Inflammatory macrophage (primary cell): Measurements from ENCODE around the gene EPB41L4B.

Experiments used
- DNase-seq, 2 donors: peaks; one replicate each; pipeline ENCODE4 v3.0.0-alpha.2; 2020 to 2022

Gene EPB41L4B

GRCh38 chr9:109192732-109193361, 128.0 kb downstream of the EPB41L4B start:
- no peak for DNase-seq

- no peak for DNase-seq
These were observed 129.1 kb downstream of the EPB41L4B start for GRCh38 chr9:109191746-109192145.

- DNase-seq: no peak
These were observed 130.7 kb downstream of the EPB41L4B start for GRCh38 chr9:109190151-109190550.

- DNase-seq: no peak
These were observed 133.9 kb downstream of the EPB41L4B start for GRCh38 chr9:109186857-109187520.

- DNase-seq: peak in 1 of 2 donors; percentile 4
These were observed 137.7 kb downstream of the EPB41L4B start for GRCh38 chr9:109182940-109183798.

- DNase-seq: no peak
These were observed 138.3 kb downstream of the EPB41L4B start for GRCh38 chr9:109182550-109182939.

- DNase-seq: no peak
These were observed 139.6 kb downstream of the EPB41L4B start for GRCh38 chr9:109181284-109181683.

- no peak for DNase-seq
These were observed 140.9 kb downstream of the EPB41L4B start for GRCh38 chr9:109179801-109180523.

GRCh38 chr9:109176963-109177362, 143.9 kb downstream of the EPB41L4B start:
- DNase-seq: no peak

GRCh38 chr9:109176386-109176785, 144.5 kb downstream of the EPB41L4B start:
- DNase-seq: no peak

- DNase-seq: no peak
These were observed 147.9 kb downstream of the EPB41L4B start for GRCh38 chr9:109172935-109173334.

- no peak for DNase-seq
These were observed 148.9 kb downstream of the EPB41L4B start for GRCh38 chr9:109171926-109172325.

- DNase-seq: no peak
These were observed 152.7 kb downstream of the EPB41L4B start for GRCh38 chr9:109168170-109168569.

- no peak for DNase-seq
These were observed 153.1 kb downstream of the EPB41L4B start for GRCh38 chr9:109167716-109168115.

- no peak for DNase-seq
These were observed 153.9 kb downstream of the EPB41L4B start, which contains the start of gene FRRS1L for GRCh38 chr9:109166771-109167601. Gene FRRS1L (minus strand): TSS chr9:109167249. CDS start chr9:109167138, 111 bp downstream.

- DNase-seq: no peak
These were observed 154.6 kb downstream of the EPB41L4B start for GRCh38 chr9:109166171-109166770.

GRCh38 chr9:109164042-109164441, 156.8 kb downstream of the EPB41L4B start:
- no peak for DNase-seq

GRCh38 chr9:109163194-109163593, 157.7 kb downstream of the EPB41L4B start:
- no peak for DNase-seq

- DNase-seq: no peak
These were observed 158.2 kb downstream of the EPB41L4B start for GRCh38 chr9:109162677-109163076.

- no peak for DNase-seq
These were observed 159.4 kb downstream of the EPB41L4B start for GRCh38 chr9:109161471-109161870.

GRCh38 chr9:109159583-109159982, 161.3 kb downstream of the EPB41L4B start:
- DNase-seq: no peak
